Stimulated activated CD8-positive, alpha-beta memory T cell treated with anti-CD3 and anti-CD28 coated beads, Interleukin-12 subunit alpha, Interleukin-12 subunit beta, amount 100 ng/mL, for 1 hour (primary cell): ENCODE results near the gene CHRM2.

Experiments used
- DNase-seq: peaks from one replicate; pipeline ENCODE4 v3.0.0-alpha.2; 2020; ENCODE audit warnings: low read depth

CHRM2 gene

GRCh38 chr7:137025469-137026175 lies 157.2 kb downstream of the CHRM2 start:
- no peak for DNase-seq

- no peak for DNase-seq
Measured at GRCh38 chr7:137026176-137026500, 157.7 kb downstream of the CHRM2 start.

- DNase-seq, result no peak
Measured at GRCh38 chr7:137032436-137032835, 164.0 kb downstream of the CHRM2 start.

GRCh38 chr7:137036768-137037167 lies 168.3 kb downstream of the CHRM2 start:
- no peak for DNase-seq

- no peak for DNase-seq
Measured at GRCh38 chr7:137038706-137039105, 170.3 kb downstream of the CHRM2 start.

GRCh38 chr7:137040745-137041144 lies 172.3 kb downstream of the CHRM2 start:
- DNase-seq, result no peak

- no peak for DNase-seq
Measured at GRCh38 chr7:137045573-137045972, 177.1 kb downstream of the CHRM2 start.

- no peak for DNase-seq
Measured at GRCh38 chr7:137069249-137069963, 201.0 kb downstream of the CHRM2 start.
